Stomach (tissue), 4 donors: ENCODE measurements around the gene CLCA4.

Source experiments
- POLR2A ChIP-seq, 4 donors: fragments of 450-650 bp; IDR thresholded peaks; one replicate each; pipeline ENCODE4 v1.6.1; 2016; ENCODE audit warnings: antibody characterized with exemption in 4 of 4, control low read depth in 2 of 4, mild to moderate bottlenecking in 1 of 4, moderate library complexity in 1 of 4
- POLR2AphosphoS5 ChIP-seq, 3 donors: sonication (generic); formaldehyde crosslinking; IDR thresholded peaks; one replicate each; pipeline ENCODE4 v1.6.1; 2016; ENCODE audit warnings: antibody characterized with exemption in 3 of 3
- TF ChIP-seq, protein P1 (sequence below), 7 experiments: fragments of 450-650 bp in 4 of 7; fragments of 200-600 bp in 3 of 7; sonication (generic) in 3 of 7; IDR thresholded peaks; one replicate each; pipeline ENCODE4 v1.5.1; 2016 to 2019; ENCODE audit warnings: antibody characterized with exemption in 7 of 7, control low read depth in 2 of 7, mild to moderate bottlenecking in 1 of 7

DNA sequence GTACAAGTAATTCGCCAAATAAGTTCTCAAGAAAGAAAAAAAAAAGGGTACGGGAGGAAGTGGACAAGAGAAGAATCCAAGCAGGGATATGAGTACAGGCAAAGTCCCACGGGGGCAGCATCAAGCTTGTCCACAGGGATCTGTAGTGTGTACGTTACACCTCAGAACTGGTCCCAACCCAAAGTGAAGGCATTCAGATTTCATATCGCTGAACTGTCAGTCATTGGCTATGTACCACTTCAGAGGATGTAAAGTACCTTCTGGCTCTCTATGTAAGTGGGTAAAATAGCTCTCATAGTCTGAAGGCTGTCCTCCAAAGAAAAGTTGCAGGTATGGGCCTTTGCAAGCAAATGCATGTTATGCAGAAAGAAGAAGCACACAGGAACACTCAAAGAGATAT, 8.1 kb upstream of the CLCA4 start:
- TF ChIP-seq, protein P1, sequence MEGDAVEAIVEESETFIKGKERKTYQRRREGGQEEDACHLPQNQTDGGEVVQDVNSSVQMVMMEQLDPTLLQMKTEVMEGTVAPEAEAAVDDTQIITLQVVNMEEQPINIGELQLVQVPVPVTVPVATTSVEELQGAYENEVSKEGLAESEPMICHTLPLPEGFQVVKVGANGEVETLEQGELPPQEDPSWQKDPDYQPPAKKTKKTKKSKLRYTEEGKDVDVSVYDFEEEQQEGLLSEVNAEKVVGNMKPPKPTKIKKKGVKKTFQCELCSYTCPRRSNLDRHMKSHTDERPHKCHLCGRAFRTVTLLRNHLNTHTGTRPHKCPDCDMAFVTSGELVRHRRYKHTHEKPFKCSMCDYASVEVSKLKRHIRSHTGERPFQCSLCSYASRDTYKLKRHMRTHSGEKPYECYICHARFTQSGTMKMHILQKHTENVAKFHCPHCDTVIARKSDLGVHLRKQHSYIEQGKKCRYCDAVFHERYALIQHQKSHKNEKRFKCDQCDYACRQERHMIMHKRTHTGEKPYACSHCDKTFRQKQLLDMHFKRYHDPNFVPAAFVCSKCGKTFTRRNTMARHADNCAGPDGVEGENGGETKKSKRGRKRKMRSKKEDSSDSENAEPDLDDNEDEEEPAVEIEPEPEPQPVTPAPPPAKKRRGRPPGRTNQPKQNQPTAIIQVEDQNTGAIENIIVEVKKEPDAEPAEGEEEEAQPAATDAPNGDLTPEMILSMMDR (IDR thresholded peaks at IDR 0.05) = no peak
- TF ChIP-seq POLR2AphosphoS5 (IDR thresholded peaks at IDR 0.05) (no peak), POLR2A (IDR thresholded peaks at IDR 0.05) (no peak)
